ENCODE measurements around the gene DMGDH.

DMGDH gene

DNA sequence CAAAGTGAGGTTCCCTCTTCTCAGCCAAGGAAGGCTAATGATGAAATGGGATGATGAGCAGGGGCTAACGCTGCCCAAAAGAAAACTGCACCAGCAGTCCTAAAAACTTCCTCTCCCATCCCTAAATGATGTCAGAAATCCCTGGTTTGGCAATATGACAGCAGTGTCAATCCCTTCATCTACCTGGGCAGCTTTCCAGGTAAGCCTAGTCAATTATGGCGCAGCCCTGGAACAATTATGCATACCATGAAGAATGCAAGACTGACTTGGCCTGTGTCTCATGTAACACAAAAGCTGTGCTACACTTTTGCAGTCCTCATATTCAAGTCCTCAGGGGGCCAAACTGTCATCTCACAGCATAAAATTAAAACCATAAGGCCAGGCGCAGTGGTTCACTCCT lies 7.0 kb downstream of the DMGDH start:
- no peak for DNase-seq

DNA sequence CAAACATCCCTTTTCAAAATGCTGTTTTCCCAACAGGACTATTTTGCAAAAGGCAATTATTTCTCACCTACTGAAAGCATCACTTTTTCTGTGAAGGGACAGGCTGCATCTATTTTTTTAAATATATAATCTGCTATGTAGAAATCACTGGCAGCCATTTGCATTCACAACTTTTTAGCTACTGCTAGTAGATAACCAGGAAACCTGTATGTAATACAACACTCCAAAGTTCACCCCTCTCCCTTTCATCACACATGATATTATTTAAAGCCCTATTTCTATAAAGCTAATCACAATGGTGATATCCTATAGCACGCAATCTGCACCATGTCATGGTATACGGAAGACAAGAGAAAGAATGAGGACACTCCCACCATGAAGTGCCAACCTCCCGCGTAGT lies 9.8 kb downstream of the DMGDH start:
- DNase-seq: no peak

DNA sequence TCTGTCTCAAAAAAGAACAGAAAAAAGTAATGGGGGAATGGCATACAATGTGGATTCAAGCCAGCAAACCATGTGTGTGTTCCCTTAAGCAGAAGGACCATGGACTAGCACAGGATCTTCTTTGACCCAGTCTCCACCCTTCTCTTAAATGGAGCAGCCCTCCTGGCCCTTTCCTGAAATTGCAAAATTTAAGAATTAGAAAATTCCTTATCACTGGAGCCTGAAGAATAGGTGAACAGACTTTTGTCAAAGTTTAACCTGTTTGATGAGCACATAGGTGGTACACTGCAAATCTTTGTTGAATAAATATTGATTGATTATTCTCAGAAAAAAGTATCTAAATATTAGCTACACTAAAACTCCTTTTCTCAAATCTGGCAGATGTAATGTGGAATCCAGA lies 12.6 kb downstream of the DMGDH start:
- DNase-seq: no peak

DNA sequence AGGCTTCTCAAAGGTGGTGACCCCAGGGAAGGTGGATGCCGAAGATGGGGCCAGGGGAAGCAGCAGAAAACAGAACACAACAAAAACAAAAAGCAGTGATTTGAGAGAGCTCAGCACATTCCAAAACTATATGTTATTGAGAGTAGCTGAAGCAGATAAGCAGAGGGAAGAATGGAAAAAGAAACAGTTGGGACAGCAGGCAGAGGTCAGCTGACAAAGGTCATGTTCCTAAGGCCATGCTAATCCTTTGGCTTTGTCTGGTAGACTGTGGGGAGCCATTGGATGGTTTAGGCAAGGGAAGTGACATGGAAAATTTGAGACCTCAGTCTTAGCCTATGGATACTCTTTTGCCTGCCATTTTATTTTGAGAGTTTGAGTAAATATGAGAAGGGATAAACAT lies 14.5 kb downstream of the DMGDH start:
- no peak for DNase-seq

DNA sequence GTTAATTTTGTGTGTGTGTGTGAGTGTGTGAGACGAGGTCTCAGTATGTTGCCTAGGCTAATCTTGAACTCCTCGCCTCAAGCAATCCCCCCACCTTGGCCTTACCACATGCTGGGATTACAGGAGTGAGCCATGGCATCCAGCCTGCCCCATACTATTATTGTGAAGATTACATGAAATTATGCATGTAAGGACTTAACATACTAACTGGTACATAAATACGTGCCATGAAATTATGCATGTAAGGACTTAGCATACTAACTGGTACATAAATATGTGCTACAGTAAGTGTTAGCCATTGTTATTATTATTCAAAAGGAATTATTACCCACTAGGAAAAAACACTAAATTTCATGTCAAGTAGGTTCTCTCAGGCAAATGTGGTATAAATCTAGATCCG lies 16.2 kb downstream of the DMGDH start:
- no peak for DNase-seq

DNA sequence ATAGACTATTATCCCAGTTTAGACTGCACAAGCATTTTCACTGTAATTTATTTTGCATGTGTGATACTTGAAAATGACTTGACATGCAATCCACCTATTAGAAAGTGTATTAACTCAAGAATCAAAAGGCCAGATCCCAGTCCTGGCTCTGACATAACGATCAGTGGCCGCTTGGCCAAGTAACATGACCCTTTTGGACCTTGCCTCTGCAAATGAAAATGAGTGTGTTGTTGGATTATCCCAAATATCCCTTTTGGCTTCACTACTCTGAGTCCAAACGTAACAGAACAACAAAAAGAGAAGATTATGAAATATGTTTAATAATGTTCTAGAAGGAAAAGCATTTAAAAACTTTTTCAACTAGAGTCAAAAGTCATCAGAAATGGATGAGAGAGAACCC lies 19.0 kb downstream of the DMGDH start:
- DNase-seq: no peak

DNA sequence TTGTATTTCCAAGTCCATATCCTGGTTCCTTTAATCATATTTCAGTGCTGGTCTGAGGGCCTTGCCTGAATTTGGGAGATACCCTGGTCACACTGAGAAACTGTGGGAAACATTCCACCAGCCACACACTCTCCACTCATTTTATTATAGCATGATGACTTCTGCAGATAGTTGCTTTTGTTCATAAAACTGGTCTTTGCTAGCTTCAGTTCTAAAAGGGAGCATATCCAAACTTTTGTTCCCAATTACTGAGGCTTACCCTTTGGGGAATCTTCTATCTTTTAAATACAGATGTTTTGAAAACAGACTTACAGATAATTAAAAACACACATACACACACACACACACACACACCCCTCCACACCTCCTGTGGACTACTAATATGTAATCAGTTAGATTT lies 21.0 kb downstream of the DMGDH start:
- no peak for DNase-seq

DNA sequence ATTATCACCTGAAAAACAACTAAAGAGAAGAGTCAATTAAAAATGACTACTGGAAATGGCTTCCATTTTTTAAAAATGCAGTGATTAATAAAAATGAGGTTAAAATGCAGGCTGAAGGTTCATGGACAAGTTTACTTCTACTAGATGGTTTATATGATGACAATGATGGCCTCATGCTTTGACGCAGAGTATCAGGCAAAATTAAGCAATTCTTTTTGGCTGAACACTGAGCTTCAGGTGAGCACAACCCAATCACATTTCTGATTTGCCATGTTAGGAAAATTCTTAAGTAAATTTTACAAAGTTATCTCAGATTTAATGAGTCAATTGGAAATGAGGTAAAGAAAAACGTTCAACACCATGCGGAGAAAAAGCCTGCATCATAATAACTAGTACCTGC lies 22.3 kb downstream of the DMGDH start:
- DNase-seq: no peak

DNA sequence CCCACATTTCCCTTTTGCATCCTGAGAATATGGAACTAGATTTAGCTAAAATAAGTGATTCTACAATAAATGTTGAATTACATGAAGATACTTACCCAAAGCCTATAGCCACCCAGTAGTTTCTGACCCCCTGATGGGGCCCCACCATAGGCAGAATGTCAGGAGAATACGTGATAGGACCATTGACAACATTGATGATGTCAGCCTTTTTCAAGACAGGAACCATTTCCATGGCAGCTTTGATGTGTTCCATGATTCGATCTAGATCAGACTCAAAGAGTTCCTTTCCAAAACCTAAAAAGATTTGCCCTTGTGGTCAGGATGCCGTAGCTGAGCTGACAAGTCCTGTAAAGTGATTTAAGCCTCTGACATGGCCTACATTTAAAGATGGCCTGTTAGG lies 27.3 kb downstream of the DMGDH start:
- DNase-seq: no peak

DNA sequence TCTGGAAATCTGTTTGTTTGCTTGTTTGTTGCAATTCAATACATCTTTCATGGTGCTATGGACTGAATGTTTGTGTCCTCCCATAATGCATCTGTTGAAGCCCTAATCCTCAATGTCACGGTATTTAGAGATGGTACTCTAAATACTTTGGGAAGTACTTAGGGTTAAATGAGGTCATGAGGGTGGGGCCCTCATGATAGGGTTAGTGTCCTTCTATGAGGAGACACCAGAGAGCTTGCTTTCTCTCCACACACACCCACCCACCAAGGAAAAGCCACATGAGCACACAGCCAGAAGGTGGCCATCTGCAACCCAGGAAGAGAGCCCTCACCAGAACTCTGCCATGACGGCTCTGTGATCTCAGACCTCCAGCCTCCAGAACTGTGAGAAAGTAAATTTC lies 32.7 kb downstream of the DMGDH start:
- no peak for DNase-seq

DNA sequence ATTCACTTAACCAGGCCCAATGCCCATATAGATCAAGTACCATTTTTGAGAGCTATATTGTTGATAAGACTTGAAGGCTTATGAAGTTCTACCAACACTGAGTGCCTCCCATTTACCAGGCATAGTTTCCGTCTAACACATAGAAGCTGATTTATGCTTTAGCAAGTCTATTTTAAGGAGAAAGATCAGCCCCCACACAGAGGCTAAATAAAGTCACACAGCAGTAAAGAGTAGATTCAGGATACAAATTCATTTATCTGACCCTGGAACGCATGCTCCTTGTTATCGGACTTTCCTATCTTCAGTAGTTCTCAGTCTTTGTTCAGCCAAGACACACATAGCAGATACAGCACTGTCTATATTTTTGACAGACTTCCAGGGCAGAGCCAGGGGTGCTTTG lies 34.2 kb downstream of the DMGDH start:
- DNase-seq: no peak

DNA sequence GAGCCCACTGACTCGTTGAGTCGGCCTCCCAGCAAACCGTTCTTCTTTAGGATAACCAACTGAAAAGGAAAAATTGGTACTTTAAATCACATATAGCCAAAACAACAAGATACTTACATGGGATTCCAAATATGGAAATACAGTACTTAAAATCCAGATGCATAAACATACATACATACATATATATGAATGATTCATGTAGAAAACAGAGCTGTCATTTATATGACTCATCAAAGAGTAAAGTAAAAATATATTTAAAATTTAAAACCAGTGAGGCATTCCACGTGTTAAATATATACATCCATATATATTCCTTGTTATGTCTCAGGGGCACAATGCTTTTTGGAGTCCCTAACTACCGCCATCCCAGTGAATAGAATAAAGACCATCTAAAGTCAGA lies 36.7 kb downstream of the DMGDH start:
- no peak for DNase-seq

DNA sequence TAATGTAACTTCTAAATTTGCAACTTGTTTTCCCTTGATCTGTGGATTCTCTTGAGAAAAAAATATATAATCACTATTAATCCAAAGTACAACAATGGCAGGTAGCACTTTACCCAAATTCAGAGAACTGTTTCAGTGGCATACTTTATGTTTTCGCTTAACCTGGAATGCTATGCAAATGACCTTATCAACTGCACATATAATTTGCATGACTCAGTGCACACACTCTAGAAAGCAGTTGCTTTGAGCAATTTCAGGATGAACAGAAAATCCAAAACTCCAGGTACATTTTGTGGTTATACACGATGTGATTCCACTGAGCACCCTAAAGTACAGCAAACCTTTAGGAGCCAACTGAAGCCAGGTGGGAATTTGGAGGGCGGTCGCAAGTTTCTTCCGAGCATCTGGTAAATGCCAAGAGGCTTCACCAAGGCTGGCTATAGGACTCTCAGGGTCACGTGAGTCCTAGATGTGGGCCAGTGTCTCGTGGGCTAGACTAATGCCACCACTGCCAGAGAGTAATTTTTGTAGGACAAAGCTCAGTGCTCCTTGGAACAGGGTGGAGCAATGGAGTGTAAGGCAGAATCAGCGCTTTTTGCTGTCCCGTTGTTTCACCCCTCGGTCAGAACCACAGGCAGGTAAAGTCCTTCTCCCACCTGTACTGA lies 37.3 kb downstream of the DMGDH start:
- DNase-seq: no peak

DNA sequence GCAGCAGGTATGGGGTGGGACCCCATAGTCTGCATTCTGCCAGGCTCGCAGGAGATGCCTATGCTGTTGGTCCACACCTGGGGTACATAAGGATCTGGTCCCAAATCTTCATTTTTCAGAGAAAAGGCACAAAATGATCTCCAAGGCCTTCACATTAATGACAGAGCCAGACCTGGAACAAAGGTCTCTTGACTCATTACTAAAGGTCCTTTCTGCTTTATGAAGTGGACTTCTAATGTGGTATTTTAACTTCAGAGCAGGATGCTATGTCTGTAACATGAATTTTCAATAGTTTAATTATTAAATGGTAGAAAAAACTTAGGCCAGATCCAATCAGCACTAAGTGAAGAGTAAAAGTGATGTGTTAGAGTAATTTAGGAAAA lies 38.0 kb downstream of the DMGDH start:
- no peak for DNase-seq

DNA sequence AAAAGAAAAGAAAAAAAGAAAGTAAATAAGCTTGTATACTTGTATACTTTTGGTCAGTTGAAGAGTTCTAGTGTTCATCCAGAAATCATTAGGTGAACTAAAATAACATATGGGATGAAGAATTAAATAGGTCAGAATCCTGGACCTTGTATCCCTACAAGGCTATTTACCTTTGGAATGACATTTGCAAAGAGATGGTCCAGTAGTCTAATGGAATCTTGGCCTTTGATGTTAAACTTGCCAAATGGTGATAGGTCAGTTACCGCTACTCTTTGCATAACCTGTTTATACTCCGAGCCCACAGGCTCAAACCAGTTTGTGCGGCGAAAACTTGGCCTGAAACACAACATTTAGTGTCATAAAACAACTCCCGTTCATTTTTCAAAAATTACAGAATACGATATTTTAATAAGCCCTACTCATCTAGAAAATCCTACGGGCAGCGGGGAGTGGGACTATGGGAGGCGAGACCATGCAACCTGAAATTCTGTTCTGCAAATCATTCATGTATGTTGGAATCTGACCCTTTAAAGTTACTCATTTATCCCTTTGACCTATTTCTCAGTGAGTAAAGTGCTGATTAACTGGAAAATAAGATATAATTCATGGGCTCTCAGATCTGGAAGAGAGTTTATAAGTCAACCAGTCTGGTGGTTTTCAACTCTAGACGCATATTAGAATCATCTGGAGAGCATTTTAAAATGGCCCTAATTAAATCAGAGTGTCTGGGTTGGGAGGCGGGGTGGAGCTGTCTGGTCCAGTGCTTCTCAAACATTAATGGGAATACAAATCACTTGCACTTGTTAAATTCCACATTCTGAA lies 38.6 kb downstream of the DMGDH start:
- DNase-seq: no peak

DNA sequence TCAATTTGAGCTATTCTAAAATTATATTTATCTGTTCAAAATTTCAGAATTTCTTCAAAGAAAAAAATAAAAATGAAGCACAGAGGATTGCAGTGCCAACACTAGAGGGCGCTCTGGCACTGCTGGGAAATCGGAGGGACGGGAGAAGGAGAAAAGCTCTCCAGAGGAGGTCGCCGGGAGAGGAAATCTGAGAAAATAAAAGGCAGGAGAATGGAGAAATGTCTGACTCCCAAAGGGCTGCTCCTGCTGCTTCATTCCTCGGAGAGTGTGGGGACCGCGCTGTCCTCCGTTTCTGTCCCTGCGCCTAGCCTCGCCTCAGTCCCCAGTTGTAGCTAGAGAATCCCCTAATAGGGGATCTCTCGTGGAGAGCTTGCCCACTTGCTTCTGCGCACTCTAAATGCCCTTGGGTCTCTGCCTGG lies 44.4 kb downstream of the DMGDH start:
- DNase-seq: peak; percentile 85

DNA sequence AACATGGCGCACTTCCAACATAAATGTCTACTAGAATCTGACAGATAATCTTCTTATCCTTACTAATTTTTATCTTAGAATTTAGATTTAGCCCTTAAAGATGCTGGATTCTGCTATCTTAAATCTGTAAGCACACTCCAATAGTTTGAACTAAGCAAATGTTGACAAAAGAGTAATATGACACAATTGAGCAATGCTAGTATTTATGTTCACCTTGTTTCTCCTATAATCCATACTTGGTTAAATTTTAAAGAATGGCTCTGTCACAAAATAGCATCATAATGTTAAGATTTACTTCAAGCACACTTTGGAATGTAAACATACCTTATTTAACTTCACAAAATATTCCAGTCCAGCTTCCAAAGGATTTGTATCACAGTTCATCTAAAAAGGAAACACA lies 45.5 kb downstream of the DMGDH start:
- DNase-seq: no peak

DNA sequence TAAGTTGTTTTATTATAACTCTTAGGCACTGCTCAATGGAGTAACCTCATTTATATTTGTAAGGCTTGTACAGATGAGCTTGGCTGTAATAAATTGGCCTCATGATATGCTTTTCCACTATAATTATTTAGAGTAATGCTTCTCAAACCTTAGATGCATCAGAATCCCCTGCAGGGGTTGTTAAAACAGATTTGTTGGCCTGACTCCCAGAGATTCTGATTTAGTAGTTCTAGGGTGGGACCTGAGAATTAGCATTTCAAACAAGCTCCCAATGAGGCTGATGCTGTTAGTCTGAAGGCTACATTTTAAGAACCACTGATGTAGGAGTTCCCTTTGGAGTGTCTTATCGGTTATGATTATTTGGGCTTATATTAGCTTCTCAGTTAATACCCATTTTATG lies 46.1 kb downstream of the DMGDH start:
- DNase-seq: no peak

DNA sequence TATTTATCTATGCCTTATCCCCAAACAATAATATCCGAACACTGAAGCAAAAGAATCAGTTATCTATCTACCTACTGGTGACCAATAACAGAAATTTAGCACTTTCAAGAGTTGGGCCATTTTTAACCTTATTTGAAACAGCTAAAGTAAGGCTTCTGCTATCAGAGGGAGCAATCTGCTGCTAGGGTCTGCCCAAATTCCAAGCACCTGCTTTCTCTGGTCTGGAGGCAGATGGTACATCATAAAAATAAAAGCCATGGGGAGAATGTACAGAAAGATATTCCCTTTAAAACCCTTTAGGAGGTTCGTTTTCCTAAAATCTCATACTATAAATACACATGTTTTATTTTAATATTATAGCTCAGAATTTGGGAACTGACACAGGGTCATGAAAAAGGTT lies 46.7 kb downstream of the DMGDH start:
- DNase-seq: no peak

DNA sequence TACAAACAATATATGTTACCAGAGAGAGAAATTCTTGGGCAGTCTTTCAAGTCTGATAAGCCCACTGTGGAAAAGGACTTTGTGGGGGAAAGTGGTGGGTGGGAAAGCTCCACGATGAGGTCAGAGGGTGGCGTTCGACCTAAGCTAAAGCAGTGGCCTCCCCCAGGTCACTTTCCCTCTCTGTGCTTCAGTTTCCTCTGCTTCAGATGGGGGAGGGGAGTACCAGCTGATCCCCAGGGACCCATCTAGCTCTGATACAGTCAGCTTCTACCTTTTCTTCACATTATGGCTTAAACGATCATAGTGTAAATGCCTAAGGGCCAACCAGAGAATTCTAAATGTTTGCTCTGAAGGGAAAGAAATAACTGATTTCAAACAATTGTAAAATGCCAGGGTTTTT lies 47.7 kb downstream of the DMGDH start:
- DNase-seq: no peak

DNA sequence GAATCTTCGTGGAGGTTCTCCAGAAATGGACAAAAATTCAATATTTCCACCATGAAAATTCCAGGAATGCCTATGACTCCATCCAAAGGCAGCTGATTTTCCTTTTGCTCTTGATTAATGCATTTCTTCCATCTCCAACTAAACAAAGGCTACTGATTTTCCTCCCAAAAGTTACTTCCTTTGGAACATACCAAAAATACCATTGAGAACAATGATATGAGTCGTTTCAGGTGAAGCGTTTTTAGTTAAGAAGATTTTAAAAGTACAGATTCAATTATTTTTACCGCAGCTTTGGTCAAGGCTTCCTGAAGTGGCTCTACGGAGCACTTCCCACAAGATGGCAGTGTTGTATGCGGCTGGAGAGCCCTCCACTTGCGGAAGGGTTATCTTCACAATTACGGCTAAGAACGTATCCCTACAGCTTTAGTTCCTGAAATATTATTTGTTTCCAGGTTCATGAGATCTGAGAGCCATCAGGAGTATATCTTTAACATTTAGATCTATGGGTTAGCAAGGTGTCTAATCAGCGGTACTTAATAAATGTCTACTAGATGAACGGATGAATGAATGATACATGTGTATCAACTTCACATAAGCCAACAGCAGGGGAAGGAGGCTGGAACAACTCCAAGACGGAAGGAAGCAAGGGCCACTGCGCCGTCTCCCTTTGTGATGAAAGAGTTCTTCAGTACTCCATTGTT lies 48.5 kb downstream of the DMGDH start:
- DNase-seq: peak; percentile 67

DNA sequence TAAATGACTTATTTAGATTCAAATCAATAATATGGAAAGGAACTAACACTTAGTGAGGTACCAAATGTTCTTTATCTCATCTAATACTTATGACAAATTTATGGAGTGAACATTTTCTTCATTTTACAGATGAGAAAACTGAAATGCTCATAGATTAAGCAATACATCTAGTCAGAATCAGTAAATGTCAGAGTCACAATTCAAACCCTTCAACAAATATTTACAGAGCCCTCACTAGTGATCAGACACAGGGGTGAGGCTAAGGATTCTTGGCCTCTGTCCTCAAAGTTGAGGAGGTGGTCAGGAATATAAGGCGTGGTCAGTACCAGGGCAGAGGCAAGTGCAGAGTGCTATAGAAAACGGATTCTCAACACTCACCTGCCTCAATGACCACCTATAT lies 54.8 kb downstream of the DMGDH start:
- DNase-seq: no peak

DNA sequence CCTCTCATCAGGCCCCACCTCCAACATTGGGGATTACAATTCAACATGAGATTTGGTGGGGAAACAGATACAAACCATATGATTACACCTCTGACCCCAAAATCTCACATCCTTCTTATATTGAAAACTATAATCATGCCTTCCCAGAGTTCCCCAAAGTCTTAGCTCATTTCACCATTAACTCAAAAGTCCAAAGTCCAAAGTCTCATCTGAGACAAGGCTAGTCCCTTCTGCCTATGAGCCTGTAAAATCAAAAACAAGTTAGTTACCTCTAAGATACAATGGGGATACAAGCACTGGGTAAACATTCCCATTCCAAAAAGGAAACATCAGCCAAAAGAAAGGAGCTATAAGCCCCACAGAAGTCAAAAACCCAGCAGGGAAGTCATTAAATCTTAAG lies 57.6 kb downstream of the DMGDH start:
- no peak for DNase-seq

DNA sequence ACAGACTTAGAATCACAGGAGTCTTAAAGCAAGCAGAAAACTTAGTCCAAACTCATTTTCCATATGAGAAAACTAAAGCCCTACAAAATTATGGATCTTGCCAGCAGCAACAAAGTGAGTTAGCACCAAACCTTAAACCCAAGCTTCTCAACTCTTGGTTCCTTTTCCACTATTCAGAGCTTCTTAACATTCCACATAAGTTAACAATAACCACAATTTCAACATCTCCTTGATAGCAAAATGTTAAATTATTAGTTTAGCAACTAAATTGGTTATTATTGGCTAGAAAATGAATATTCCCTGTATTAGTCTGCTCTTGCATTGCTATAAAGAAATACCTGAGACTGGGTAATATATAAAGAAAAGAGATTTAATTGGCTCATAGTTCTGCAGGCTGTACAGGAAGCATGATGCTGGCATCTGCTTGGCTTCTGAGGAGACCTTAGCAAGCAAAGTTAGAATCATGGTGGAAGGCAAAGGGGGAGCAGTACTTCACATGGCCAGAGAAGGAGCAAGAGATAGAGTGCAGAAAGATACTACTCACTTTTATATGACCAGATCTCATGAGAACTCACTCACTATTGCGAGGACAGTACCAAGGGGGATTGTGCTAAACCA lies 58.1 kb downstream of the DMGDH start:
- no peak for DNase-seq

All from right forelimb (tissue), 1 donor.